Fibroblast of peridontal ligament (primary cell): ENCODE measurements around the gene ZNF672.
A peak's percentile ranks its signal among the peaks of the same experiment; 100 is the strongest.
"Not testable (repeated sequence)": the region's sequence is repeated elsewhere in the genome, so short reads cannot be mapped to it uniquely, and the experiment has no call there.

ENCODE experiments used
- DNase-seq: peaks from one replicate; pipeline ENCODE4 v3.0.0-alpha.2; 2010; ENCODE audit errors: extremely low read depth

The ZNF672 gene

GRCh38 chr1:248812736-248813425, 25.1 kb upstream of the ZNF672 start:
- DNase-seq: no peak

GRCh38 chr1:248813546-248813945, 24.5 kb upstream of the ZNF672 start:
- DNase-seq: no peak

GRCh38 chr1:248814351-248814750, 23.7 kb upstream of the ZNF672 start:
- no peak for DNase-seq

- no peak for DNase-seq
These were observed 22.5 kb upstream of the ZNF672 start for GRCh38 chr1:248815407-248816034.

GRCh38 chr1:248816042-248816851, 21.8 kb upstream of the ZNF672 start:
- no peak for DNase-seq

GRCh38 chr1:248817065-248817464, 21.0 kb upstream of the ZNF672 start:
- DNase-seq: no peak

- no peak for DNase-seq
These were observed 19.3 kb upstream of the ZNF672 start for GRCh38 chr1:248818505-248819374.

- DNase-seq: no peak
These were observed 17.9 kb upstream of the ZNF672 start for GRCh38 chr1:248820041-248820585.

GRCh38 chr1:248821101-248821500, 16.9 kb upstream of the ZNF672 start:
- peak; percentile 58 for DNase-seq

GRCh38 chr1:248821641-248822040, 16.4 kb upstream of the ZNF672 start:
- no peak for DNase-seq

GRCh38 chr1:248822148-248823032, 15.6 kb upstream of the ZNF672 start:
- DNase-seq: no peak

- DNase-seq: peak; percentile 79
These were observed 14.5 kb upstream of the ZNF672 start for GRCh38 chr1:248823517-248824001.

- no peak for DNase-seq
These were observed 13.7 kb upstream of the ZNF672 start for GRCh38 chr1:248824301-248824700.

- DNase-seq: no peak
These were observed 13.3 kb upstream of the ZNF672 start for GRCh38 chr1:248824701-248825100.

- peak; percentile 24 for DNase-seq
These were observed 12.9 kb upstream of the ZNF672 start for GRCh38 chr1:248825136-248825535.

GRCh38 chr1:248825573-248825908, 12.5 kb upstream of the ZNF672 start:
- no peak for DNase-seq

GRCh38 chr1:248825909-248826760, 11.9 kb upstream of the ZNF672 start, which contains the start of gene SH3BP5L:
Gene SH3BP5L (minus strand): TSS chr1:248825915. CDS start chr1:248824935, 980 bp downstream.
- peak; percentile 95 for DNase-seq

- DNase-seq: peak; percentile 75
These were observed 9.2 kb upstream of the ZNF672 start for GRCh38 chr1:248828845-248829244.

GRCh38 chr1:248830718-248831017, 7.4 kb upstream of the ZNF672 start:
- not testable (repeated sequence) for DNase-seq
